Measurements from ENCODE around the gene GAB2. TPM values are rescaled to one million over a fixed set of nuclear protein-coding genes. Genes with fewer than 3 reads are reported as not detected.
A peak's percentile ranks its signal among the peaks of the same experiment; 100 is the strongest.

Gene GAB2
- total and polyA plus RNA-seq, 10 of the 15 experiments (the other 5 are each of a cell fraction or from before 2014, with no cell fraction given): 0.69 to 12.6 (median 3.8) TPM

DNA sequence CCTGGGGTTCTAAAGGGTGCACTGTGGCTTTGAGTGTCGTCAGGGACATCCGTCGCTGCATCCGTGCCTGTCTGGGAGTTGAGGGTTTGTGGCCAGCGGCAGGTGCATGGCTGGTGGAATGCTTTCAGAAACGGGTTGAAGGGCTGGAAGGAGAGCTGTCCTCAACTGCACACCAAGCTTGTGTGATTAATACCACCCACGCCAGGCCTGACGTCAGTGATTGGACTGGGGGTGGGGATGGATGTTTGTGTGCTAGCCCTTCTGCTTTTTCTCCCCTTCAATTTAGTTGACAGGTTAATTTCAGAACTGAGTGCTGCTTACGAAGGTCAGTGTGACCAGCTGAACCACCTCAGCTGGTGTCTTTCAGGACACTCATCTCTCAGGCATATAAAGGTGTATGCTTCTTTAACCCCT is 3.2 kb upstream of the GAB2 start (continued):
- peak; percentile 61; the same call in 1 of the 2 replicates for TF ChIP-seq PAX5 (IDR thresholded peaks at IDR 0.05; ENCODE audit: borderline replicate concordance, low read depth, low read length)
- TF ChIP-seq SMAD1 (IDR thresholded peaks at IDR 0.05; ENCODE audit: low read depth, partially characterized antibody): no peak
- TF ChIP-seq, protein P1, sequence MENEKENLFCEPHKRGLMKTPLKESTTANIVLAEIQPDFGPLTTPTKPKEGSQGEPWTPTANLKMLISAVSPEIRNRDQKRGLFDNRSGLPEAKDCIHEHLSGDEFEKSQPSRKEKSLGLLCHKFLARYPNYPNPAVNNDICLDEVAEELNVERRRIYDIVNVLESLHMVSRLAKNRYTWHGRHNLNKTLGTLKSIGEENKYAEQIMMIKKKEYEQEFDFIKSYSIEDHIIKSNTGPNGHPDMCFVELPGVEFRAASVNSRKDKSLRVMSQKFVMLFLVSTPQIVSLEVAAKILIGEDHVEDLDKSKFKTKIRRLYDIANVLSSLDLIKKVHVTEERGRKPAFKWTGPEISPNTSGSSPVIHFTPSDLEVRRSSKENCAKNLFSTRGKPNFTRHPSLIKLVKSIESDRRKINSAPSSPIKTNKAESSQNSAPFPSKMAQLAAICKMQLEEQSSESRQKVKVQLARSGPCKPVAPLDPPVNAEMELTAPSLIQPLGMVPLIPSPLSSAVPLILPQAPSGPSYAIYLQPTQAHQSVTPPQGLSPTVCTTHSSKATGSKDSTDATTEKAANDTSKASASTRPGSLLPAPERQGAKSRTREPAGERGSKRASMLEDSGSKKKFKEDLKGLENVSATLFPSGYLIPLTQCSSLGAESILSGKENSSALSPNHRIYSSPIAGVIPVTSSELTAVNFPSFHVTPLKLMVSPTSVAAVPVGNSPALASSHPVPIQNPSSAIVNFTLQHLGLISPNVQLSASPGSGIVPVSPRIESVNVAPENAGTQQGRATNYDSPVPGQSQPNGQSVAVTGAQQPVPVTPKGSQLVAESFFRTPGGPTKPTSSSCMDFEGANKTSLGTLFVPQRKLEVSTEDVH (IDR thresholded peaks at IDR 0.05; ENCODE audit: low read depth, partially characterized antibody): no peak
- no peak for TF ChIP-seq JUND (IDR thresholded peaks at IDR 0.05; ENCODE audit: low read depth, low read length)
- no peak for TF ChIP-seq RB1 (IDR thresholded peaks at IDR 0.05; ENCODE audit: borderline replicate concordance)
- no peak for TF ChIP-seq CEBPB (IDR thresholded peaks at IDR 0.05; ENCODE audit: borderline replicate concordance in 1 of 2, low read depth in 2 of 2, low read length in 2 of 2)
- TF ChIP-seq, protein P2, sequence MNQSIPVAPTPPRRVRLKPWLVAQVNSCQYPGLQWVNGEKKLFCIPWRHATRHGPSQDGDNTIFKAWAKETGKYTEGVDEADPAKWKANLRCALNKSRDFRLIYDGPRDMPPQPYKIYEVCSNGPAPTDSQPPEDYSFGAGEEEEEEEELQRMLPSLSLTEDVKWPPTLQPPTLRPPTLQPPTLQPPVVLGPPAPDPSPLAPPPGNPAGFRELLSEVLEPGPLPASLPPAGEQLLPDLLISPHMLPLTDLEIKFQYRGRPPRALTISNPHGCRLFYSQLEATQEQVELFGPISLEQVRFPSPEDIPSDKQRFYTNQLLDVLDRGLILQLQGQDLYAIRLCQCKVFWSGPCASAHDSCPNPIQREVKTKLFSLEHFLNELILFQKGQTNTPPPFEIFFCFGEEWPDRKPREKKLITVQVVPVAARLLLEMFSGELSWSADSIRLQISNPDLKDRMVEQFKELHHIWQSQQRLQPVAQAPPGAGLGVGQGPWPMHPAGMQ (IDR thresholded peaks at IDR 0.05; ENCODE audit: borderline replicate concordance): no peak
- no peak for TF ChIP-seq MTA3 (IDR thresholded peaks at IDR 0.05; ENCODE audit: borderline replicate concordance, low read length)
- TF ChIP-seq, protein P3, sequence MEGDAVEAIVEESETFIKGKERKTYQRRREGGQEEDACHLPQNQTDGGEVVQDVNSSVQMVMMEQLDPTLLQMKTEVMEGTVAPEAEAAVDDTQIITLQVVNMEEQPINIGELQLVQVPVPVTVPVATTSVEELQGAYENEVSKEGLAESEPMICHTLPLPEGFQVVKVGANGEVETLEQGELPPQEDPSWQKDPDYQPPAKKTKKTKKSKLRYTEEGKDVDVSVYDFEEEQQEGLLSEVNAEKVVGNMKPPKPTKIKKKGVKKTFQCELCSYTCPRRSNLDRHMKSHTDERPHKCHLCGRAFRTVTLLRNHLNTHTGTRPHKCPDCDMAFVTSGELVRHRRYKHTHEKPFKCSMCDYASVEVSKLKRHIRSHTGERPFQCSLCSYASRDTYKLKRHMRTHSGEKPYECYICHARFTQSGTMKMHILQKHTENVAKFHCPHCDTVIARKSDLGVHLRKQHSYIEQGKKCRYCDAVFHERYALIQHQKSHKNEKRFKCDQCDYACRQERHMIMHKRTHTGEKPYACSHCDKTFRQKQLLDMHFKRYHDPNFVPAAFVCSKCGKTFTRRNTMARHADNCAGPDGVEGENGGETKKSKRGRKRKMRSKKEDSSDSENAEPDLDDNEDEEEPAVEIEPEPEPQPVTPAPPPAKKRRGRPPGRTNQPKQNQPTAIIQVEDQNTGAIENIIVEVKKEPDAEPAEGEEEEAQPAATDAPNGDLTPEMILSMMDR (IDR thresholded peaks at IDR 0.05 in 2 of 3, conservative IDR thresholded peaks at IDR 0.05 in 1 of 3; ENCODE audit: control insufficient read depth in 2 of 3, extremely low read depth in 1 of 3, insufficient read depth in 1 of 3, low read depth in 3 of 3, low read length in 3 of 3): no peak
- TF ChIP-seq CHD2 (IDR thresholded peaks at IDR 0.05; ENCODE audit: borderline replicate concordance, low read depth, low read length): peak; percentile 72; the same call in 1 of the 2 replicates
- no peak; the same call in 1 of the 2 replicates for TF ChIP-seq NFIC (IDR thresholded peaks at IDR 0.05; ENCODE audit: low read depth, low read length)
- TF ChIP-seq, protein P4, sequence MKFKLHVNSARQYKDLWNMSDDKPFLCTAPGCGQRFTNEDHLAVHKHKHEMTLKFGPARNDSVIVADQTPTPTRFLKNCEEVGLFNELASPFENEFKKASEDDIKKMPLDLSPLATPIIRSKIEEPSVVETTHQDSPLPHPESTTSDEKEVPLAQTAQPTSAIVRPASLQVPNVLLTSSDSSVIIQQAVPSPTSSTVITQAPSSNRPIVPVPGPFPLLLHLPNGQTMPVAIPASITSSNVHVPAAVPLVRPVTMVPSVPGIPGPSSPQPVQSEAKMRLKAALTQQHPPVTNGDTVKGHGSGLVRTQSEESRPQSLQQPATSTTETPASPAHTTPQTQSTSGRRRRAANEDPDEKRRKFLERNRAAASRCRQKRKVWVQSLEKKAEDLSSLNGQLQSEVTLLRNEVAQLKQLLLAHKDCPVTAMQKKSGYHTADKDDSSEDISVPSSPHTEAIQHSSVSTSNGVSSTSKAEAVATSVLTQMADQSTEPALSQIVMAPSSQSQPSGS (IDR thresholded peaks at IDR 0.05; ENCODE audit: low read length): peak; percentile 58; the same call in 1 of the 2 replicates
- TF ChIP-seq MYB (IDR thresholded peaks at IDR 0.05; ENCODE audit: borderline replicate concordance, low read depth, low read length): no peak
- no peak for TF ChIP-seq ZNF217 (IDR thresholded peaks at IDR 0.05)
- TF ChIP-seq, protein P5, sequence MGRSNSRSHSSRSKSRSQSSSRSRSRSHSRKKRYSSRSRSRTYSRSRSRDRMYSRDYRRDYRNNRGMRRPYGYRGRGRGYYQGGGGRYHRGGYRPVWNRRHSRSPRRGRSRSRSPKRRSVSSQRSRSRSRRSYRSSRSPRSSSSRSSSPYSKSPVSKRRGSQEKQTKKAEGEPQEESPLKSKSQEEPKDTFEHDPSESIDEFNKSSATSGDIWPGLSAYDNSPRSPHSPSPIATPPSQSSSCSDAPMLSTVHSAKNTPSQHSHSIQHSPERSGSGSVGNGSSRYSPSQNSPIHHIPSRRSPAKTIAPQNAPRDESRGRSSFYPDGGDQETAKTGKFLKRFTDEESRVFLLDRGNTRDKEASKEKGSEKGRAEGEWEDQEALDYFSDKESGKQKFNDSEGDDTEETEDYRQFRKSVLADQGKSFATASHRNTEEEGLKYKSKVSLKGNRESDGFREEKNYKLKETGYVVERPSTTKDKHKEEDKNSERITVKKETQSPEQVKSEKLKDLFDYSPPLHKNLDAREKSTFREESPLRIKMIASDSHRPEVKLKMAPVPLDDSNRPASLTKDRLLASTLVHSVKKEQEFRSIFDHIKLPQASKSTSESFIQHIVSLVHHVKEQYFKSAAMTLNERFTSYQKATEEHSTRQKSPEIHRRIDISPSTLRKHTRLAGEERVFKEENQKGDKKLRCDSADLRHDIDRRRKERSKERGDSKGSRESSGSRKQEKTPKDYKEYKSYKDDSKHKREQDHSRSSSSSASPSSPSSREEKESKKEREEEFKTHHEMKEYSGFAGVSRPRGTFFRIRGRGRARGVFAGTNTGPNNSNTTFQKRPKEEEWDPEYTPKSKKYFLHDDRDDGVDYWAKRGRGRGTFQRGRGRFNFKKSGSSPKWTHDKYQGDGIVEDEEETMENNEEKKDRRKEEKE (IDR thresholded peaks at IDR 0.05): no peak
